ENCODE data around the gene IFT88.
A peak's percentile ranks its signal among the peaks of the same experiment; 100 is the strongest.

IFT88 gene

DNA sequence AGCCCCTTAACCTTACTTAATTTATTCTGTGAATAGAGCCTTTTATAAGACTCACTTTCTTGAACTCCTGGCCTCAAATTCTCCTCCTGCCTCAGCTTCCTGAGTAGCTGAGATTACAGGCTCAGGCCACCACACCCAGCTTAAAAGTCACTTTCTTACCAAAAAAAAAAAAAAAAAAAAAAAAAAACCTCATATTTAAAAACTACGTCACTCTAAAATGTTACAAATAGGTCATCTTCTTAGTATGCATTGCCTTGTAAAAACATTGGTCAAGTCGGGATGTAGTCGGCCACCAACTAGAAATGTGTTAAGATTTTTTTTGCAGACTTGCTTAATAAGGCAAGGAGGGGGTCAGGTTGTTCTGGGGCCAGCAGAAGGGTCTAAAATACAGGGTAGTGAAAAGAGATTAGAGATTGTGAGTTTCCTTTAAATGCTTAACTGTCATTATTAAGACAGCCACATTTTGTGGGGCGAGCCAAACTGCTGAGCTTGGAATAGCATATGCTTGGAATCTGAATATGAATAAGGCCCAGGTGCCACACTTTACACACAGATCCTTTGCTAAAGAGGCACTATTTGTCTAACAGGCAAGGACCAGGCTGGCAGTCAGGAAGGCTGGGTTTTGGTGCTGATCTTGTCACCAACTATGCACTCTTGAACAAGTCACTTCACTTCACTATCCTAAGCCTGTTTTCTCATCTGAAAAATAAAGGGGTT is 120.1 kb downstream of the IFT88 start:
- DNase-seq (ENCODE audit: low read depth in 2 of 2): no peak

GRCh38 chr13:20689291-20689690 is 122.3 kb downstream of the IFT88 start:
- DNase-seq (ENCODE audit: low read depth in 2 of 2): no peak

DNA sequence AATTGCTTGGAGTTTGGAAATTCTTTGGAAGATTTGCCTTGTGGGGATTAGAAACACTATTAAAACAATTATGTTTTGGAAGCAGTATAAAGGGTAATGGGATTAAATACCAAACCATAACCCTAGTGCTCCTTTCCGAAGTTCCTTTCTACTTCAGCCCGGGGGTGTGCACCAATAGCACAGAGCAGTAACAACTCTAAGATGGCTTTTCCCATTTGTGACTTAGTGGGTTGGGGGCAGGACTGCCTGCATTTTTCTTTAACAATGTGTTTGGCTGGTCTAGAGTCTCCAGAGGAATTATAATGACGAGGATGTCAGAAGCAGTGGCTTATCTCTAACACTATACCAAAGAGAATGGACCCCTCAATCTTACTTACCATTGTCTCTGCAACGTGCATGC is 124.7 kb downstream of the IFT88 start:
- no peak for DNase-seq (ENCODE audit: low read depth in 2 of 2)

- no peak for DNase-seq (ENCODE audit: low read depth in 2 of 2)
Measured at GRCh38 chr13:20696073-20696472, 129.1 kb downstream of the IFT88 start.

GRCh38 chr13:20699715-20700114 is 132.8 kb downstream of the IFT88 start:
- DNase-seq (ENCODE audit: low read depth in 2 of 2): no peak

GRCh38 chr13:20700288-20700687 is 133.3 kb downstream of the IFT88 start:
- no peak for DNase-seq (ENCODE audit: low read depth in 2 of 2)

DNA sequence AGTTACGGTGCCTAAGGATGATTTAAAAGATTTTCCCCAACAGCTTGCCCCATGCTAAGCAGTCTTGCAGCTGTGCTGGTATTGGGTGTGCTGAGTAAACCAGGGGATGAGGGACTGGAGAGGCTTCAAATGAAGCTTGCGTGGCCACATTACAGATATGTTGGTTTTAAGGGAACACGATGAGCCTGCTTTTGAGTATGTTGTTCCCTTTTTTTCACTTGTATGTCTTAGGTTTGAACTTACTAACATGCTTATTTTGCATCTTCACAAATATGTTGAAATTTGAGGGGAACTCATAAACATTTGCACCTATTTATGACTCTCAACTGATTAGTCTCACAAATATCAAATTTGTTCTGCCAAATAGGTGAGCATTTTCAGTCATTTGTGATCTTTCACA is 134.5 kb downstream of the IFT88 start:
- DNase-seq (ENCODE audit: low read depth in 2 of 2): no peak

DNA sequence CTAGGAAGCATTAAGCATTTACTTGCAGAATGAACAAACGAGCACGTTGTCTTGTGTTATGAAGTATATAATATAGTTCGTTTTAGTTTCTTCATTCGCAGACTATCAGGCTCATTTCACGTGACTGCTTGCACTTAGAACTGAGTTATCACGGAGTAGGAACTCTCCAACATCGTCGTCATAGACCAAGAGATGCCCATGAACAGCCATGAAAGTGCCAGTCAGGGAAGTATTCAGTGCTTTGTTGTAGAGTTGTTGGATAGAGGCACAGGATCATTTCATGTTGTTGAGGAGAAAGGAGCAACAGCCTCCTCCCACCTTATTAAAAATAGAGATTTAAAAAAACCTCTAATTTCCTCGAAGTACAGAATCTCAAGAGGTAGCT is 135.6 kb downstream of the IFT88 start:
- no peak for DNase-seq (ENCODE audit: low read depth in 2 of 2)

- peak in 1 of 2 donors; percentile 27 for DNase-seq (ENCODE audit: low read depth in 2 of 2)
Measured at GRCh38 chr13:20702915-20703779, 136.2 kb downstream of the IFT88 start, which contains the start of gene IL17D. TSS of gene IL17D (plus strand) at chr13:20703699. CDS start at chr13:20704002, 303 bp downstream.

DNA sequence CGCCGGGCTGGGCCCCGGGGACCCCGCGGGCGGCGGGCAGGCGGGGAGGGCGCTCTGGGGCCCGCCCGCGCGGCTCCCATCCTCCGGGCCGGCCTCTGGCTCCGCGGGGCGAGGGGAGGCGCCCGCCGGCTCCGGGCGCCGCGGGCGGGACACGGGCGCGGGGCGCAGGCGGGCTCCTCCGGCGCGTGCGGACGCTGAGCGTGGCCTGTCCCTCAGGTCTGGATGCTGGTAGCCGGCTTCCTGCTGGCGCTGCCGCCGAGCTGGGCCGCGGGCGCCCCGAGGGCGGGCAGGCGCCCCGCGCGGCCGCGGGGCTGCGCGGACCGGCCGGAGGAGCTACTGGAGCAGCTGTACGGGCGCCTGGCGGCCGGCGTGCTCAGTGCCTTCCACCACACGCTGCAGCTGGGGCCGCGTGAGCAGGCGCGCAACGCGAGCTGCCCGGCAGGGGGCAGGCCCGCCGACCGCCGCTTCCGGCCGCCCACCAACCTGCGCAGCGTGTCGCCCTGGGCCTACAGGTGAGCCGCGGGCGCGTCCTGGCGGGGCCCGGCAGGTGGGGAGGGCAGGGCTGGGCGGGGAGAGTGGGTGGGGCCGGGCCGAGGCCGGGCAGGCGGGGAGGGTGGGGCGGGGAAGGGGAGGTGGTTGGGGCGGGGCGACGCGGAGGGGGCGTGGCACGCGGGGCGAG is 137.0 kb downstream of the IFT88 start:
- peak; percentile 59 for DNase-seq (ENCODE audit: low read depth in 2 of 2)

DNA sequence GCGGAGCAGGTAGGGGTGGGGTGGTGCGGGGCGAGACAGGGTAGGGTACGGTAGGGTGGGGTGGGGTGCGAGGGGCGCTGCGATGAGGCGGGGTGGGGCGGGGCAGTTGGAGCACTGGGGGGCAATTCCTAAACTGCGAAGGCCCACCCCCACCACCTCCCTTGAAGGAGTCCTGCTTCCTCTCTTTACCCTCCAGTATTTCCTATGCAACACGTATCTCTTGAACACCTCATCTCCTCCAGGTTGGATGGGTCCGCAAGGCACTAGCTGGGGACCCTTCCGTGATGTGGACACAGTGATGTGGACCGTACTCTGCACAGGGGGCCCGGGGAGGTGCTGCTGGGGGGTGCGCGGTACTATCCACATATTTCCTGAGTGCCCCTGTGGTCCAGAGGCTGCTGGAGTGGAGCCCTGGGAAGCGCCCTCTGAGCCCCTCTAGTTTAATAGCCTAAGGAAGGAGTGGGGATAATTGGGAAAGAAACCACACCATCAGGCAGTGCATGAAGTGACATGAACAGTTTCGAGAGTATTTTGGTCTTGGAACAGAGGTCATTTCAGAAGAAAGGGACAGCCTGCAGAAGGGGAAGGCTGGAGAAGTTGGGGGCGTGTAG is 137.6 kb downstream of the IFT88 start:
- DNase-seq (ENCODE audit: low read depth in 2 of 2): no peak

DNA sequence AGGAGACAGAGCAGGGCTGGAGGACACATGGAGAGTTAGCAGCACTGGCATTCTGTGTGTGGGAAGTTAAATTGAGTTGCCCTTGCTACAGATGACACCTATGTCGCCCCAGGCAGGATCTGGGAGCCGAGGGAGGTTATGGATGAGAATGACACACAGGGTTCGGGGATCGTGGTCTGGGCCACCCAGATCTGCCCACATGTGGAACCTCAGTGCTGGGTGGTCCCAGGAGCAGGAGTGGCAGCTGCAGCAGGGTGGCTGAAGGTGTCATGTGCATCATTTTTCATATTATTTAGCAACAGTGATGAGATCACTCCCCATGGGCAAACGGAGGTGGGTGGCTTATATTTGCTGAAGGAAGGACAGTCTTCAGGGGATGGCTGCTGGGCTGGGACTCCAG is 139.7 kb downstream of the IFT88 start:
- DNase-seq (ENCODE audit: low read depth in 2 of 2): no peak

DNA sequence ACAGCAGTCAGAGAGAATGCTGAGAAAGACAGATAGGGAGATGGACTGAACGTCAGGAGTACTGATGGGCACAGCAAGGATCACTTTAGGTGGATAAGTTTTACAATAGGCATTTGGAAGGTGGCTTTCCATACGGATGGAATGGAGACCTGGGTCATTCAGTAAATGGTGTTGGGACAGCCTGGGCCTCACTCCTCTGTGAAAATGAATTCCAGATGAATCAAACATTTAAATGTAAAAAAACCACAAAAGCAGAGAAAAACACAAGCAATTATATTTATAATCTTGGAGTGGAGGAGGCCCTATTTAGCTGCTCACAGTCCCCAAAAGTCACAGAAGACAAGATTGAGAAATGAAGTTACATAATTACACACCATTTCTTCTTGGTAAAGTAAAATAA is 141.3 kb downstream of the IFT88 start:
- DNase-seq (ENCODE audit: low read depth in 2 of 2): no peak

DNA sequence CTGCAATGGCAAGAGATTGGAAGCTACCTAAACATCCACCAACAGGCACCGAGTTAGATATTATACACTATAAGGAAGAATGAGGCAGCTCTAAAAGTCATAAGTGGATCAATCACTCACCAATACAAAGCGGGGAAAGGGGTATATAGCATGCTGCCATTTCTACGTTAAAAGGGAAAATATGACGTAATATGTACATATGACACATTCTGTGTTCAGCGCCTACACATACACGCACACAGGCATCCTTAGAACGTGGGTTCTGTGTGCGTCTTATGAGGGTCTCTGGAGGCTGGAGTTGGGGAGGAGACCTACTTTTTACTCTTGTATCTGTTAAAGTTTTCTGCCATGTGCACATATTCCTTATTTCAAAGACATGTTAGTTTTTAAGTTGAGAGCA is 142.4 kb downstream of the IFT88 start:
- DNase-seq (ENCODE audit: low read depth in 2 of 2): no peak

- no peak for DNase-seq (ENCODE audit: low read depth in 2 of 2)
Measured at GRCh38 chr13:20709782-20710181, 142.8 kb downstream of the IFT88 start.

DNA sequence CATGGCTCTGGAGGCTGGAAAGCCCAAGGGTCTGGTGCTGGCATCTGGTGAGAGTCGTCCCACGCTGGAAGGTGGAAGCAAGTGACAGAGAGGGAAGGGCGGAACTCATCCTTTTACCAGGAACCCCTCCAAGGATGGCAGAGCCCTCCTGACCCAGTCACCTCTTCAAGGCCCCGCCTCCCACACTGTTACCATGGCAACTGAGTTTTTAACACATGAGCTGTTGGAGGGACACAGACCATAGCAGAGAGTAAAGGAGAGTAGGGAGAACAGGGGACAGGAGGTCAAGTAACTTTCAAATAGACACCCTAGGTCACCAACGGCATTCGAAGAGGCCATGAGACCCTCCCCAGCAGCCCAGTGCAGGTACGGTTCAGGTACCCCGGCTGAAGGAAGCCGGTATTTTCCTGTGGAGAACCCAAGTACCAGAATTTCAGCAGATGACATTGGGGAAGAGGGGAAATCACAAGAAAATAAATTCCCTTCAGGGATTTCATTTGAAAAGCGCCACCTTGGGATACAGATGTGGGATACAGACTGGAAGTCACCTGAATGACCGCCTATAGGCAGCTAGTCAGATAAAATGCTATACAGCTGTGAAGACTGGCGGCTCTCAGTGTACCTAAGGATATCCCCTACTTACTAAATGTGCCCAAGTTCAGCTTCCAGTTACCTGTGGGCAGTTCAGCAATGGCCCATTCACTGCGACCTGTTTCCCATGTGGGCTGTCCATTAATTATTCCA is 144.5 kb downstream of the IFT88 start:
- DNase-seq (ENCODE audit: low read depth in 2 of 2): no peak

DNA sequence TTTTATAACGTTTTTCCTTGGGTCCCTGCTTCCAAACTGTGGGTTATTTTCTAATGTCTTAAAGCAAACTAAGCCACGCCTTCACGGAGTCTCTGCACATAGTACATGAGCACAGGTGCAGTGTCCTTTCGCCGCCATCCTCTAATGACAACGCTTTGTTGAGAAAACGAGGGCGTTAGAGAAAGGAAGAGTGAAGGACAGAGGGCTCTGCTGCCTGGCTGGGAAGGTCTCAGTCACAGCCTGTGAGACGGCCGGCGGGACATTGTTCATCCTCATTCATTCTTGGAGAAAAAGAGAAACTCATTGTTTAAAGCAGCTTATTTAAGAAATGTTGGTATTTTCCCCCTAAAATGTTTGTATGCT is 146.0 kb downstream of the IFT88 start:
- no peak for DNase-seq (ENCODE audit: low read depth in 2 of 2)

GRCh38 chr13:20713751-20714150 is 146.8 kb downstream of the IFT88 start:
- no peak for DNase-seq (ENCODE audit: low read depth in 2 of 2)

DNA sequence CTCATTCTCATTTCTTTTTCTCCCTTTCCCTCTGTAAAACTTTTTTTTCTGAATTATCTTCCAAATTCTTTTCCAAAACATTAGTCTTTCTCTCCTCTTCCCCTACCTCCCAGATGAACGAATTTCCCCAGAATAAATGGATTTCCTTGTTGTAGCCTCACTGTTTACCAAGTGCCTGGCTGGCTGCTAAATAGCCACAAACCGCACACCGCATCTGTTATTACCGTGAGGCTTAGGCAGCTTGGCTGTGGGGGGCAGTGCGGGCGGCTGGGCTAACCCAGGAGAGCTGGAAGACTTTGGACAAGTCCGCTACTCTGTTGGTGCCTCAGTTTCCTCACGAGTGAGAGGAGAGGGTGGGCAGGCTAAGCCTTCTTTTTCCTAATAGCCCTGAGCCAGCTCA is 147.2 kb downstream of the IFT88 start:
- no peak for DNase-seq (ENCODE audit: low read depth in 2 of 2)

DNA sequence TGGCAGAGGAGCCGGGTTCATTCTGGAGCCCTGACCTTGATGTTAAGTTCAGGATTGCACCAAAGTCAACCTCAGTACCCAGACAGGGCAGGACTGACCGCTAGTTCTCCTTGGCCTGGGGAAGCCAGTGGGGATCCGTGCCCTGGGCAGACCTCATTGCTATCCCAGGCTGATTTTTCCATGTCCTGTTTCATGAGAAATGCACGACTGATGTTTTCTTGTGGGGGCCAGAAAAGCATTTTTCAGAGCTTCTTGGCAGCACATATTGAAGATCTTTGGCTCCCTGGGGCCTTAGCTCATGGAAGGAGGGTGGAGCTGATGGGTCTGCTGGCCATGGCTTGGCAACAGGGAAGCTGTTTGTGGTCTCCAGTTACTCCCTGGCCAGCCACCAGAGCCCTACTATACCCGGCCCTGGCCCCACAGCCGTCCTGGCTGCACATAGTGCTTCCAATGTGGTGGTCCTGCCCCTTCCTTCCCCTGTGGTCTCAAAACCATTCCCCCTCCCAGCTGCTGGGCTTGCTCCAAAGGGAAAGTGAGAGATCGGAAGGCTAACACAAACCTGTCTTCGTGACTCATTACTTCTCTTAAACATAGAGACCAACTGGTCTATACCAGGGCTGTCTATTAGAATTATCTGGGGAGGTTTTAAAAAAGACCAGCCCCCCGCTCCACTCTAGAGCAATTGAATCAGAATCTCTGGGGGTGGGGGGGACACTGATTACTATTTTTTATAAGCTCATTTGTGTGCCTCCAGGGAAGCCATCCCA is 147.8 kb downstream of the IFT88 start:
- no peak for DNase-seq (ENCODE audit: low read depth in 2 of 2)

DNA sequence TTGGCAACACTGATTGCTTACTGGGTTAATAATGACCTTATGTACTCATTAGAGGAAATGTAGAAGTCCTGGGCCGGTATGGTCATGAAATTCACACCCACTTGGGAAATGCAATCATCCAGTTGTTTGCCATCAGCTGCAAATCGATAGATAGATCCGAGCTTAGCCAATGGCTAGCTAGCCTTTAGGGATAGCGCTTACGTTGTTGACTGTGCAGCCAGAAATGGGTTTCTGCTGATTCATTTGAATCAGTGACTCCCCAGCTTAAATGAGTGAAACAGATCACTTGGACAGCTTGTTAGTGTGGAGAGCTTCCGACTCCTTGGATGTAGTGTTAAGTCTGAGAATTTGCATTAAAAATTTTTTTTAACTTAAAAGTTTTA is 148.4 kb downstream of the IFT88 start:
- no peak for DNase-seq (ENCODE audit: low read depth in 2 of 2)

Data from stimulated activated CD8-positive, alpha-beta memory T cell treated with anti-CD3 and anti-CD28 coated beads, Interleukin-2, amount 100 ng/mL, for 48 hours (primary cell).